HUES6 (cell line): ENCODE data around the gene TDRD9.

Source experiments
- H3K27ac ChIP-seq: 2 replicates; pipeline ENCODE4 v1.7.0; 2013; ENCODE audit warnings: low read depth, mild to moderate bottlenecking, low read length, inconsistent platforms
- H3K27me3 ChIP-seq: 2 replicates; pipeline ENCODE4 v1.6.1; 2013; ENCODE audit warnings: low read length; ENCODE audit not compliant: control insufficient read depth, insufficient read depth
- H3K36me3 ChIP-seq: 2 replicates; pipeline ENCODE4 v1.6.1; 2013; ENCODE audit warnings: low read length; ENCODE audit not compliant: control insufficient read depth, insufficient read depth
- H3K4me1 ChIP-seq: 2 replicates; pipeline ENCODE4 v1.6.1; 2013; ENCODE audit warnings: low read length; ENCODE audit not compliant: control insufficient read depth, insufficient read depth
- H3K4me3 ChIP-seq: 2 replicates; pipeline ENCODE4 v1.5.1; 2013; ENCODE audit warnings: low read depth, low read length
- H3K9ac ChIP-seq: one replicate; pipeline ENCODE4 v1.6.1; 2013; ENCODE audit warnings: mild to moderate bottlenecking, low read length
- H3K9me3 ChIP-seq: 2 replicates; pipeline ENCODE4 v1.6.1; 2013; ENCODE audit warnings: low read depth, low read length; ENCODE audit not compliant: control insufficient read depth, insufficient read depth

TDRD9 gene

DNA sequence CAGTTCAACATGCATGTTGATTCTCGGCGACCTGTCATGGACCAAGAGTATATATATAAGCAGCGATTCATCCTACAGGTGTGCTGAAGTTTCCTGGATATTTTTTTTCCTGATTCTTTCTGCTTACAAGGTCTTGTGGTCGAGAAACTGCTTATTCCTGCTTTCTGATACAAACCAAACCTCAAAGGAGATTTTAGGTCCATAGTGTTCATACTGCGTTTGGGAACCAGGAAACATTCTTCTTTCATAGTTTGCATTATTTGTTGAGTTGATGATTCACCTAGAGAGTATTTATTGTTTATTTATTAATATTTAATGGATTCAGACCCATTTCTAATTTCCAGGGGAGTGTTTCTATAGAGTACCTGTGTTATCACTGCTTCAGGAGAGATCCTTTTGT lies 86.5 kb downstream of the TDRD9 start:
- Histone ChIP-seq H3K27me3 (peaks cover 3% of the 10 kb centered on the region; the same call in 1 of the 2 replicates), H3K9me3 (no peaks in the 10 kb centered on the region), H3K4me3 (no peak overlapping the region), H3K27ac (no peak overlapping the region), H3K9ac (no peak overlapping the region), H3K4me1 (no peaks in the 10 kb centered on the region), H3K36me3 (no peaks in the 10 kb centered on the region)

DNA sequence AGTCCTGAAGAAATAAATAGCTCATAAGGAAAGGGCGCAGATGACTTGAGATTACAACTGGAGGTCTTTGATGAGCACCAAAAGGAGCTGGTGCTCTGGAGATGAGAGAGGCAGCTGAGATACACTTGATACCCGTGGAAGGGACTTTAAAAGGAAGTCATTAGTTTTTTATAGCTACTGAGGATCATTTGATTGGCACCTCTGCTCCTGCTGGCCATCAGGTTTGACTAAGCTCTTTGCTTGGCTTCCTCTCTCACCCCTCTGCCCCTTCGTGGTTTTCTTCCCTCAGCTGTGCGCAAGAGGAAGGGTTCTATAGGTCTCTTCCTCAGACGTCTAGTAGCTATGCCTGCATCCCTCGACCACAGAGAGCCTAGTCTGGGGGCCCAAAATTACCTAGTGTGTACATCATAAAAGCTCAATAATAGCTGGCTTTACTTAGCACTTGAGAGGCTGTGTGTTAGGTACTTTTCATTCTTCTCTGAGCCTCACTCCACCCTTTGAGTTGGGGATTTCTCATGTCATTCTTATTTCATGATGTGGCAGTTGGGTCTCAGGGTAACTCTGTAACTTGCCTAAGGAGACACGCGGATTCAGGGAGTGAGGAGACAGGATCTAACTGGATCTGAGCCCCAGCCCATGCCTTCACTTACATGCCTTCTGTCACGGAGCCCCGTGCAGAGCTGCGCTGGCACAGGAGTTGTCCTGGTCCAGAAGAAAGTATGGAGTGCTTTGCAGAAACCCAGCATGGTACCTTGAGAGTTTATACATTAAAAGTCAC lies 88.8 kb downstream of the TDRD9 start:
- Histone ChIP-seq H3K9ac (no peak overlapping the region), H3K9me3 (no peaks in the 10 kb centered on the region), H3K36me3 (no peaks in the 10 kb centered on the region)

GRCh38 chr14:104019029-104019428 lies 90.8 kb downstream of the TDRD9 start:
- Histone ChIP-seq H3K36me3 (no peaks in the 10 kb centered on the region), H3K4me3 (no peak overlapping the region), H3K9ac (no peak overlapping the region), H3K27me3 (peaks cover 3% of the 10 kb centered on the region; the same call in 1 of the 2 replicates), H3K4me1 (no peaks in the 10 kb centered on the region), H3K27ac (no peak overlapping the region), H3K9me3 (no peaks in the 10 kb centered on the region)

More for the DNA sequence above, 88.8 kb downstream of the TDRD9 start:
- Histone ChIP-seq H3K27me3 (peaks cover 3% of the 10 kb centered on the region; the same call in 1 of the 2 replicates), H3K4me1 (no peaks in the 10 kb centered on the region), H3K27ac (no peak overlapping the region), H3K4me3 (no peak overlapping the region)

GRCh38 chr14:104019806-104020205 lies 91.5 kb downstream of the TDRD9 start:
- H3K9me3 ChIP-seq, result no peaks in the 10 kb centered on the region
- no peaks in the 10 kb centered on the region for H3K36me3 ChIP-seq
- no peak overlapping the region for H3K9ac ChIP-seq
- no peak overlapping the region for H3K4me3 ChIP-seq
- H3K27ac ChIP-seq, result no peak overlapping the region
- peaks cover 3% of the 10 kb centered on the region; the same call in 1 of the 2 replicates for H3K27me3 ChIP-seq
- no peaks in the 10 kb centered on the region for H3K4me1 ChIP-seq

- Histone ChIP-seq H3K9me3 (no peaks in the 10 kb centered on the region), H3K36me3 (no peaks in the 10 kb centered on the region), H3K27ac (no peak overlapping the region), H3K9ac (no peak overlapping the region), H3K4me3 (no peak overlapping the region), H3K4me1 (no peaks in the 10 kb centered on the region), H3K27me3 (peaks cover 3% of the 10 kb centered on the region; the same call in 1 of the 2 replicates)
Measured at GRCh38 chr14:104020471-104020870, 92.2 kb downstream of the TDRD9 start.

DNA sequence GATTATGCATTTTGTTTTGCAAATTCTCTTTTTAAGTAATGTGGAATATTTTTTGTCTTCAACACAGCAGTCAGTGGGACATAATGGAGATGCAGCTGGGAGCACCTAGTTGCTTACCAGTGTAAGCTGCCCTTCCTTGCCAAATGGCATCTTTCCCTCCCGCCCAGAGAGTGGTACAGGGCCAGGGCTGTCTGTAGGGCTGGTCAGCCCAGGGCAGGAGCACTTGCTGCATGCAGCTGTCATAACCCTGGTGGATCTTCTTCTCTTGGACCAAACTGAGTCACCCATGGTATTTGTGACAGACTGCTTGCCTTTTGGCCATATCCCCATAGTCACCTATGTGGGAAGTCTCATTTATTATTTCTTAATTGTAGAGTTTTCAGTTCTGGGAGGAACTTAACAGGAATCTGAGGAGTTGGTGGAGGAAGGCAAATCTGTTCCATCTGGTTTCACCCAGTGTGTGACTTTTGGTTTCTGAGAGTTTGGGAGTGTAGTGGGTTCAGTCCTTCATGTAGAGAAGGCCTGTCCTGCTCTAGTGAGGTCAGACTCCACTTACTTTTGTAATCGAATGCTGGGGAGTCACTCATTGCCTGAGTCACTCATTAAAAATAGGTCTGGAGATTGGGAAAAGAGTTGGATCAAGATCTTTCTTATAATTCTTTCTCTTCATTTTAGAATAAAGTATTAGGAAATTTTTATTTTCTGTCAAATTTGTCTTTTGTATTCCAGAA lies 95.2 kb downstream of the TDRD9 start:
- H3K36me3 ChIP-seq, result no peaks in the 10 kb centered on the region
- H3K9me3 ChIP-seq, result no peaks in the 10 kb centered on the region
- H3K9ac ChIP-seq, result no peak overlapping the region
- no peaks in the 10 kb centered on the region for H3K4me1 ChIP-seq
- H3K27me3 ChIP-seq, result no peaks in the 10 kb centered on the region
- H3K4me3 ChIP-seq, result no peak overlapping the region
- H3K27ac ChIP-seq, result no peak overlapping the region

- 0 out of 2 replicates have a peak, but pooled peaks cover 2% of the 10 kb centered on the region for H3K27me3 ChIP-seq
- no peaks in the 10 kb centered on the region for H3K4me1 ChIP-seq
- H3K9me3 ChIP-seq, result no peaks in the 10 kb centered on the region
- H3K9ac ChIP-seq, result no peak overlapping the region
- H3K36me3 ChIP-seq, result no peaks in the 10 kb centered on the region
- no peak overlapping the region for H3K4me3 ChIP-seq
- no peak overlapping the region for H3K27ac ChIP-seq
Measured at GRCh38 chr14:104025534-104025933, 97.3 kb downstream of the TDRD9 start.

DNA sequence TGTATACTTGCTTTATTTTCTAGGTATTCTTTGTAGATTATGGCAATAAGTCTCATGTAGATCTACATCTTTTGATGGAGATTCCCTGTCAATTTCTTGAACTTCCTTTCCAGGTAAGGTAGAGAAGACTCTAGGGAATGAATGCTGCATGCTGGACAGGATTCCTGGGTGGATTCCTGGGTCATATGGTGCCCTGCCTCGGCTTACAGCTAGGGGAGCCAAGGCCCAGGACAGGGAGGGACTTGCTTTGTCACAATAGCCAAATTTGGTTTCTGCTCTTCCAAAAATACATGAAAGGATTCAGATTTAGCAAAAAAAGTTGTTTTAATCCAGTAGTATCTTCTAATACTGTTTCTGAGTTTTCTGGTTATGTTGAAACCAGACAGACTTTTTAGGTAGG lies 97.8 kb downstream of the TDRD9 start:
- H3K4me3 ChIP-seq, result no peak overlapping the region
- H3K4me1 ChIP-seq, result no peaks in the 10 kb centered on the region
- no peaks in the 10 kb centered on the region for H3K9me3 ChIP-seq
- no peak overlapping the region for H3K27ac ChIP-seq
- H3K9ac ChIP-seq, result no peak overlapping the region
- 0 out of 2 replicates have a peak, but pooled peaks cover 2% of the 10 kb centered on the region for H3K27me3 ChIP-seq
- H3K36me3 ChIP-seq, result no peaks in the 10 kb centered on the region

GRCh38 chr14:104030958-104031357 lies 102.7 kb downstream of the TDRD9 start:
- Histone ChIP-seq H3K27ac (no peak overlapping the region), H3K9me3 (no peaks in the 10 kb centered on the region), H3K4me3 (no peak overlapping the region), H3K27me3 (0 out of 2 replicates have a peak, but pooled peaks cover 2% of the 10 kb centered on the region), H3K36me3 (no peaks in the 10 kb centered on the region), H3K9ac (no peak overlapping the region), H3K4me1 (no peaks in the 10 kb centered on the region)

GRCh38 chr14:104031384-104031783 lies 103.1 kb downstream of the TDRD9 start:
- Histone ChIP-seq H3K4me3 (no peak overlapping the region), H3K27me3 (0 out of 2 replicates have a peak, but pooled peaks cover 2% of the 10 kb centered on the region), H3K36me3 (no peaks in the 10 kb centered on the region), H3K27ac (no peak overlapping the region), H3K4me1 (no peaks in the 10 kb centered on the region), H3K9ac (no peak overlapping the region), H3K9me3 (no peaks in the 10 kb centered on the region)
